GM13977 (cell line): Measurements from ENCODE around the gene ELP4.
A peak's percentile ranks its signal among the peaks of the same experiment; 100 is the strongest.
"Not testable (repeated sequence)": the region's sequence is repeated elsewhere in the genome, so short reads cannot be mapped to it uniquely, and the experiment has no call there.

Source experiments
- DNase-seq: peaks from one replicate; pipeline ENCODE4 v3.0.0; 2012; ENCODE audit warnings: low spot score
- CTCF ChIP-seq: IDR thresholded peaks from 2 replicates; pipeline ENCODE4 v1.5.1; 2012; ENCODE audit warnings: mild to moderate bottlenecking, control low read depth; ENCODE audit not compliant: insufficient read depth; ENCODE audit errors: extremely low read depth, missing control alignments
- in situ Hi-C: fragments of 300-500 bp; cut with MboI; formaldehyde crosslinking; loops from one replicate; pipeline ENCODE4 v1.12.0; 2022; ENCODE audit warnings: low sequenced_read_pairs, low pct_unique_long_range_greater_than_20kb, mixed read lengths, inconsistent platforms; ENCODE audit not compliant: unreplicated experiment

ELP4 gene

DNA sequence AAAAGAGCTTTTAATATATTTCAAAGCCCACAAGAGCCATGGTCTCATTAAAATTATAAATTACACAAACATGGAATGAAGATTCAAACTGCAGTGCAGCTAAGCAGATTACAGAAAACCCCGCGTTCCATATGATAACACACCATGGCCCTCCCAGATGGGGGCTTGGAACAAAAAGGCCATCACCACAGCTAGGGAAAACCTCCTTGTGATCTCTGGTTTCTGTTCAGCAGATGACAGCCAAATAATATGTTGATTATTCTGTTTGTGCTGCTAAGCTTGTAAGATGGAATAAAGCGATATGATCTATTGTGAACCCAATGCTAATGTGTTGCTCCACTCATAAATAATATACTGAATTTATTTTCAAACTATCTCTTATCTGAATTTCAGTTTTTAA is 28.6 kb upstream of the ELP4 start:
- in situ Hi-C loops: loop anchor here (25.0 kb wide), 1 partner anchor 306 kb away; no protein-coding TSS in a partner anchor

GRCh38 chr11:31484497-31484896 is 25.1 kb upstream of the ELP4 start:
- in situ Hi-C loops: loop anchor here (25.0 kb wide), 1 partner anchor 303 kb away; no protein-coding TSS in a partner anchor
- TF ChIP-seq CTCF: no peak
- no peak for DNase-seq

More for the DNA sequence above, 28.6 kb upstream of the ELP4 start:
- TF ChIP-seq CTCF: no peak
- DNase-seq: no peak

GRCh38 chr11:31487848-31488247 is 21.7 kb upstream of the ELP4 start:
- in situ Hi-C loops: loop anchor here (25.0 kb wide), 1 partner anchor 299 kb away; no protein-coding TSS in a partner anchor
- peak; percentile 40 for TF ChIP-seq CTCF
- DNase-seq: no peak

DNA sequence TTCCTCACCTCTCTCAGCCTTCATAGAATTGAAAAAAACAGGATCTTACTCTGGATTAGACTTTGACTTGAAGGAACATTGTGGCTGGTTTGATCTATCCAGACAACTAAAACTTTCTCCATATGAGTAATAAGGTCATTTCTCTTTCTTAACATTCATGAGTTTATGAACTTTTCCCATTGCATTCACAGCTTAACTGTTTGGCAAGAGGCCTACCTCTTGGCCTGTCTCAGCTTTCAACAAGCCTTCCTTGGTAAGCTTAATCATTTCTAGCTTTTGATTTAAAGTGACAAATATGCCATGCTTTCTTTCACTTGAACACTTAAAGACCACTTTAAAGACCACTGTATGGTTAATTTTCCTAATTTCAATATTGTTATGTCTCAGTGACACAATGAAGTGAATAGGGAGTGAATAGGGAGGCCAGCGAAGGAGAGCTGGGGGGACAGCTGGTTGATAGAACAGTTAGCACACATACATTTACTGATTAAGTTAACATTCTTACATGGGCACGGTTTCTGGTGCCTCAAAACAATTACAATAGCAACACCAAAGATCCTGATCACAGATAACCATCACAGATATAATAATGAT is 17.1 kb upstream of the ELP4 start:
- in situ Hi-C loops: loop anchor here (25.0 kb wide), 1 partner anchor 295 kb away; no protein-coding TSS in a partner anchor
- no peak for DNase-seq
- TF ChIP-seq CTCF: no peak

- no peak for TF ChIP-seq CTCF
- no peak for DNase-seq
- in situ Hi-C loops: loop anchor here (25.0 kb wide), 1 partner anchor 294 kb away; no protein-coding TSS in a partner anchor
Measured at GRCh38 chr11:31493235-31493634, 16.3 kb upstream of the ELP4 start.

- DNase-seq: not testable (repeated sequence)
- in situ Hi-C loops: loop anchor here (25.0 kb wide), 1 partner anchor 294 kb away; no protein-coding TSS in a partner anchor
Measured at GRCh38 chr11:31493762-31494161, 15.8 kb upstream of the ELP4 start.

- in situ Hi-C loops: loop anchor here (25.0 kb wide), 1 partner anchor 288 kb away; no protein-coding TSS in a partner anchor
- no peak for TF ChIP-seq CTCF
- no peak for DNase-seq
Measured at GRCh38 chr11:31499576-31500178, 9.9 kb upstream of the ELP4 start.
